HepG2 (cell line): ENCODE measurements around the gene PITRM1. TPM values are rescaled to one million over a fixed set of nuclear protein-coding genes. Genes with fewer than 3 reads are reported as not detected.

Experiments
- ATAC-seq: fragments of 200-7000 bp; cut with Tn5 transposase; 3 replicates; pipeline ENCODE4 v1.9.1; 2020; ENCODE audit warnings: mild to moderate bottlenecking, moderate library complexity
- BruUV-seq: library from RNA; stranded (reverse); fragments of 400-500 nt; replicated peaks from 2 replicates; lab custom pipeline; 2021; lab: Mats Ljungman, UMichigan
- CTCF ChIA-PET: fragments of 300-600 bp; formaldehyde crosslinking; extraction: SDS; loops from one replicate; lab custom pipeline; 2021; ENCODE audit warnings: low total read pairs, inconsistent platforms, low intra/inter-chr PET ratio; lab: Yijun Ruan, JAX
- POLR2A ChIA-PET: fragments of 350-600 bp; sonication (Branson Sonifier 250); formaldehyde crosslinking; loops from one replicate; lab custom pipeline; 2020; ENCODE audit warnings: antibody characterized with exemption, inconsistent platforms; lab: Yijun Ruan, JAX
- DNase-seq: peaks from one replicate; pipeline ENCODE4 v3.0.0-alpha.2; 2015; ENCODE audit warnings: low spot score
- FAIRE-seq: peaks from 3 replicates; lab custom pipeline; 2011; peaks lifted over from hg19 to GRCh38; lab: Jason Lieb, UNC
- H2AFZ ChIP-seq: one replicate; pipeline ENCODE4 v1.6.1; 2011; ENCODE audit warnings: low read length, inconsistent platforms
- H3K27ac ChIP-seq: fragments of 300-600 bp; 3 replicates; pipeline ENCODE4 v1.8.0; 2011; ENCODE audit warnings: mixed run types, mild to moderate bottlenecking, mixed read lengths, low read length, inconsistent platforms; ENCODE audit not compliant: insufficient read depth; ENCODE audit errors: extremely low read length
- H3K27me3 ChIP-seq, 2 experiments: fragments of 200-600 bp in 1 of 2; 2 replicates in 1 of 2; 3 replicates in 1 of 2; pipeline versions ENCODE4 v1.6.0 to v1.8.0; 2011; ENCODE audit warnings: low read length in 2 of 2, mild to moderate bottlenecking in 2 of 2, moderate library complexity in 2 of 2, inconsistent platforms in 1 of 2; ENCODE audit not compliant: insufficient read depth in 2 of 2, control insufficient read depth in 1 of 2
- H3K36me3 ChIP-seq, 2 experiments: fragments of 200-600 bp in 1 of 2; replicated peaks in 1 of 2; 2 replicates in 1 of 2; 3 replicates in 1 of 2; pipeline versions ENCODE4 v1.5.1 to v1.8.0; 2011; ENCODE audit warnings: low read length in 2 of 2, inconsistent platforms in 1 of 2; ENCODE audit not compliant: insufficient read depth in 2 of 2, control insufficient read depth in 1 of 2
- H3K4me1 ChIP-seq: 2 replicates; pipeline ENCODE4 v1.5.1; 2012; ENCODE audit warnings: low read length, inconsistent platforms; ENCODE audit not compliant: insufficient read depth
- H3K4me2 ChIP-seq: 2 replicates; pipeline ENCODE4 v1.6.0; 2011; ENCODE audit warnings: low read depth, low read length, inconsistent platforms
- H3K4me3 ChIP-seq, 3 experiments: fragments of 200-600 bp in 1 of 3; sonication (generic), shearing (Covaris generic) in 1 of 3; replicated peaks in 1 of 3; 2 replicates each; pipeline ENCODE4 v1.5.1; 2011 to 2016; ENCODE audit warnings: low read length in 3 of 3, inconsistent platforms in 2 of 3, low read depth in 2 of 3, mild to moderate bottlenecking in 2 of 3, control low read depth in 1 of 3, mixed read lengths in 1 of 3; ENCODE audit not compliant: insufficient read depth in 1 of 3
- H3K79me2 ChIP-seq: one replicate; pipeline ENCODE4 v1.6.1; 2011; ENCODE audit warnings: low read length, inconsistent platforms; ENCODE audit not compliant: insufficient read depth
- H3K9ac ChIP-seq: 2 replicates; pipeline ENCODE4 v1.6.0; 2011; ENCODE audit warnings: mild to moderate bottlenecking, low read depth, low read length, inconsistent platforms; ENCODE audit not compliant: insufficient read depth
- H3K9me3 ChIP-seq: 2 replicates; pipeline ENCODE4 v1.5.1; 2012; ENCODE audit warnings: mild to moderate bottlenecking, low read length
- H4K20me1 ChIP-seq: 2 replicates; pipeline ENCODE4 v1.6.0; 2011; ENCODE audit warnings: inconsistent platforms, mild to moderate bottlenecking, low read length, moderate library complexity; ENCODE audit not compliant: insufficient read depth
- AGO2 ChIP-seq: fragments of 200-400 bp; formaldehyde crosslinking; optimal IDR thresholded peaks from 2 replicates; pipeline ENCODE3; 2017; ENCODE audit warnings: mild to moderate bottlenecking, low read depth, low read length, moderate library complexity
- CHD4 ChIP-seq: fragments of 200-600 bp; sonication (generic); IDR thresholded peaks from 2 replicates; pipeline ENCODE4 v1.7.0; 2017; ENCODE audit warnings: mild to moderate bottlenecking, low read length, borderline replicate concordance
- KDM5A ChIP-seq: fragments of 200-600 bp; sonication (generic); IDR thresholded peaks from 2 replicates; pipeline ENCODE4 v1.7.0; 2018; ENCODE audit warnings: antibody characterized with exemption, mild to moderate bottlenecking, low read length, borderline replicate concordance
- MATR3 ChIP-seq: sonication (generic); formaldehyde crosslinking; IDR thresholded peaks from 2 replicates; pipeline ENCODE4 v1.4.0; 2020; ENCODE audit warnings: missing genetic modification reagents
- SP1 ChIP-seq, 2 experiments: fragments of 450-650 bp in 1 of 2; sonication (generic) in 1 of 2; formaldehyde crosslinking in 1 of 2; IDR thresholded peaks; 2 replicates each; pipeline versions ENCODE4 v1.4.0 to v1.6.1; 2016 to 2020; ENCODE audit warnings: missing genetic modification reagents in 1 of 2
- U2AF2 ChIP-seq: fragments of 200-400 bp; formaldehyde crosslinking; IDR thresholded peaks from 2 replicates; pipeline ENCODE4 v1.6.1; 2017; ENCODE audit warnings: low read depth, mild to moderate bottlenecking, low read length
- ZNF605 ChIP-seq: sonication (generic); formaldehyde crosslinking; IDR thresholded peaks from 2 replicates; pipeline ENCODE4 v1.8.0; 2022; ENCODE audit warnings: mild to moderate bottlenecking, missing genetic modification reagents
- ZNF773 ChIP-seq: sonication (generic); formaldehyde crosslinking; IDR thresholded peaks from 2 replicates; pipeline ENCODE4 v1.4.0; 2020; ENCODE audit warnings: missing genetic modification reagents, borderline replicate concordance
- ZNF776 ChIP-seq: sonication (generic); formaldehyde crosslinking; IDR thresholded peaks from 2 replicates; pipeline ENCODE4 v1.4.0; 2020; ENCODE audit warnings: mild to moderate bottlenecking, missing genetic modification reagents
- WGBS: methylation state at CpG from one replicate; pipeline ENCODE4 v1.1.6; 2017; ENCODE audit warnings: low lambda C conversion rate; 5-methylcytosine and 5-hydroxymethylcytosine counted together
- in situ Hi-C: cut with HindIII; loops from 2 replicates; pipeline ENCODE4 v1.10.0; 2017; ENCODE audit warnings: low pct_unique_long_range_greater_than_20kb; ENCODE audit not compliant: extremely low pct_ligation_motif_present
- intact Hi-C: fragments of 100-400 bp; cut with micrococcal nuclease; formaldehyde crosslinking; loops from one replicate; pipeline ENCODE4 v1.10.0; 2022; ENCODE audit not compliant: unreplicated experiment
- polyA plus RNA-seq, 8 experiments: library from polyadenylated mRNA; depleted of rRNA in 3 of 8; stranded (reverse) in 7 of 8; unstranded in 1 of 8; fragments of >200 nt; fragmentation: Illumina TruSeq in 4 of 8; extraction: Trizol in 4 of 8; gene quantifications; 2 replicates each; pipeline versions ENCODE4 v1.2.1 to v1.2.3, GENCODE V29; 2011 to 2016; ENCODE audit warnings: low read depth in 4 of 8, missing spikeins in 1 of 8, mixed read lengths in 1 of 8; ENCODE audit not compliant: insufficient read depth in 1 of 8
- total RNA-seq, 5 experiments: library from RNA; depleted of rRNA; stranded (reverse); fragments of >200 nt; fragmentation: Illumina TruSeq; extraction: Trizol; gene quantifications; 2 replicates each; pipeline ENCODE4 v1.2.3, GENCODE V29; 2016; ENCODE audit warnings: low read depth in 1 of 5
- TF ChIP-seq, protein P1 (sequence below): sonication (generic); formaldehyde crosslinking; IDR thresholded peaks from 2 replicates; pipeline ENCODE4 v1.5.1; 2020; ENCODE audit warnings: missing genetic modification reagents, mild to moderate bottlenecking, borderline replicate concordance
- TF ChIP-seq, protein P2 (sequence below): sonication (generic); formaldehyde crosslinking; IDR thresholded peaks from 2 replicates; pipeline ENCODE4 v1.4.0; 2020; ENCODE audit warnings: missing genetic modification reagents, mild to moderate bottlenecking, borderline replicate concordance
- TF ChIP-seq, protein P3 (sequence below): sonication (generic); formaldehyde crosslinking; IDR thresholded peaks from 2 replicates; pipeline ENCODE4 v1.4.0; 2020; ENCODE audit warnings: mild to moderate bottlenecking, missing genetic modification reagents

The PITRM1 gene
- total and polyA plus RNA-seq, 2 of the 13 experiments (the other 11 are each of a cell fraction or from before 2014, with no cell fraction given), result 16.4 to 29.0 TPM

DNA sequence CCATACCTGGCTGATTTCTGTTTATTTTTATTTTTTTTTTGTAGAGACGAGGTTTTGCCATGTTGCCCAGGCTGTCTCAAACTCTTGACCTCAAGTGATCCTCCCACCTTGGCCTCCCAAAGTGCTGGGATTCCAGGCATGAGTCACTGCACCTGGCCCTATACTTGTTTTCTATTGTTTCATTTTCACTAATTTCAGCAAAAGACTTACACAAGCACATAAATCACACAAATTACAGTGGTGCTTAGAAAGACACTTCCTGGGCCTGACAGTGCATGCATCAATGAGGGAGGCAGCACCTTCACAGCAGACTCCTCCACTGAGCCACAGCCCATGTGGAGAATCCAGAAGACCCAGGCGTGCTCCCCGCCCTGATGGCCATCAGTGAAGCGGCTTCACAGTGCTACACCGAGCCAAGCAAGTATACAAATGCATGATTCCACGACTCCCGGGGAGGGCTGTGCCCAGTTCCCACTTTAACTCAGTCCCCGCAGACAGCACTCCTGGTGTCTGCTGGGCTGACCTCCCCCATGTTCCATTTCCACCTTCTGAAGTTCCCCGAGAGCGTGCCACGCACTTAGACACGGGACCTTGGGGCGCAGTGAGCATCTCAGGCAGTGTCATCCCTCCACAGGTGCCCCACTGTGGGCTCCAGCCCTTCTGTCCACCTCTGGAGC lies 20.6 kb downstream of the PITRM1 start:
- no peaks in the 10 kb centered on the region for H3K27me3 ChIP-seq
- no peaks in the 10 kb centered on the region for H3K79me2 ChIP-seq
- no peak overlapping the region for H3K9ac ChIP-seq
- ATAC-seq (no peak), DNase-seq (no peak), FAIRE-seq (no peak)
- in situ Hi-C loops, result no loop called here
- TF ChIP-seq SP1 (IDR thresholded peaks at IDR 0.05) (no peak), SP1 (CRISPR knock-in tag; IDR thresholded peaks at IDR 0.05) (no peak), AGO2 (peak; percentile 26)
- intact Hi-C loops, result no loop called here
- POLR2A ChIA-PET, result no interaction called here
- no peaks in the 10 kb centered on the region for H3K9me3 ChIP-seq
- no TSS peak for BruUV-seq
- H3K27ac ChIP-seq, result no peak overlapping the region
- peaks cover 15 to 67% of the 10 kb centered on the region in 2 experiments for H3K36me3 ChIP-seq
- H3K4me1 ChIP-seq, result no peaks in the 10 kb centered on the region
- H2AFZ ChIP-seq, result no peak overlapping the region
- H3K4me3 ChIP-seq, result no peak overlapping the region
- no peak overlapping the region for H3K4me2 ChIP-seq
- H4K20me1 ChIP-seq, result no peaks in the 10 kb centered on the region
- CTCF ChIA-PET, result no interaction called here
- WGBS, result 93% methylated on average over 9 of the region's 13 CpGs

DNA sequence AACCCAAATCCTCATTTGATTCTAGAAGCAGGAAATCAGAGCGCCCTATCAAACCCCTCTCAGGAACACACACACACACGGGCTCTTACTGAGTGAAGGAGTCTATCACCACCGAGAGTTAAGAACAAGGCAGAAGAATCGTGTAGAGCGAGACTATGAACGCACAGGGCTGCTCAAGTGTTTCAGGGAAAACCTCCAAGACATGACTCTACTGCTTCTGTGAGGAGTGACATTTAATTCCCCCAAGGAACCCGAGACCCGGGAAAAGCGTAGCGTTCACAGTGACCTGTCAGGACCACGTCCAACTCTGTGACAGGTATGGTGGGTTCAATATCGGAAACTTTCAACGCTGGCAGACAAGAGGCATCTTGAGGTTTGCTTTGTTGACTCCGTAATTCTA lies 21.6 kb downstream of the PITRM1 start:
- no TSS peak for BruUV-seq
- CTCF ChIA-PET, result no interaction called here
- intact Hi-C loops, result no loop called here
- H3K27me3 ChIP-seq, result no peaks in the 10 kb centered on the region
- H4K20me1 ChIP-seq, result no peaks in the 10 kb centered on the region
- no peak overlapping the region for H3K4me3 ChIP-seq
- no peak overlapping the region for H3K9ac ChIP-seq
- POLR2A ChIA-PET, result no interaction called here
- 98% methylated on average over 14 of the region's 14 CpGs for WGBS
- H3K9me3 ChIP-seq, result no peaks in the 10 kb centered on the region
- in situ Hi-C loops, result no loop called here
- DNase-seq (no peak), ATAC-seq (no peak), FAIRE-seq (no peak)
- no peak overlapping the region for H3K27ac ChIP-seq
- H3K4me1 ChIP-seq, result no peaks in the 10 kb centered on the region
- H2AFZ ChIP-seq, result no peak overlapping the region
- no peak overlapping the region for H3K4me2 ChIP-seq
- no peaks in the 10 kb centered on the region for H3K79me2 ChIP-seq
- H3K36me3 ChIP-seq, result peaks cover 15 to 74% of the 10 kb centered on the region in 2 experiments
- TF ChIP-seq KDM5A (no peak), CHD4 (no peak), ZNF776 (CRISPR knock-in tag) (no peak), U2AF2 (no peak), MATR3 (CRISPR knock-in tag) (no peak), ZNF773 (CRISPR knock-in tag) (no peak), ZNF605 (CRISPR knock-in tag) (no peak)
- TF ChIP-seq, protein P1, sequence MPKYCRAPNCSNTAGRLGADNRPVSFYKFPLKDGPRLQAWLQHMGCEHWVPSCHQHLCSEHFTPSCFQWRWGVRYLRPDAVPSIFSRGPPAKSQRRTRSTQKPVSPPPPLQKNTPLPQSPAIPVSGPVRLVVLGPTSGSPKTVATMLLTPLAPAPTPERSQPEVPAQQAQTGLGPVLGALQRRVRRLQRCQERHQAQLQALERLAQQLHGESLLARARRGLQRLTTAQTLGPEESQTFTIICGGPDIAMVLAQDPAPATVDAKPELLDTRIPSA (CRISPR knock-in tag), result no peak
- TF ChIP-seq, protein P2, sequence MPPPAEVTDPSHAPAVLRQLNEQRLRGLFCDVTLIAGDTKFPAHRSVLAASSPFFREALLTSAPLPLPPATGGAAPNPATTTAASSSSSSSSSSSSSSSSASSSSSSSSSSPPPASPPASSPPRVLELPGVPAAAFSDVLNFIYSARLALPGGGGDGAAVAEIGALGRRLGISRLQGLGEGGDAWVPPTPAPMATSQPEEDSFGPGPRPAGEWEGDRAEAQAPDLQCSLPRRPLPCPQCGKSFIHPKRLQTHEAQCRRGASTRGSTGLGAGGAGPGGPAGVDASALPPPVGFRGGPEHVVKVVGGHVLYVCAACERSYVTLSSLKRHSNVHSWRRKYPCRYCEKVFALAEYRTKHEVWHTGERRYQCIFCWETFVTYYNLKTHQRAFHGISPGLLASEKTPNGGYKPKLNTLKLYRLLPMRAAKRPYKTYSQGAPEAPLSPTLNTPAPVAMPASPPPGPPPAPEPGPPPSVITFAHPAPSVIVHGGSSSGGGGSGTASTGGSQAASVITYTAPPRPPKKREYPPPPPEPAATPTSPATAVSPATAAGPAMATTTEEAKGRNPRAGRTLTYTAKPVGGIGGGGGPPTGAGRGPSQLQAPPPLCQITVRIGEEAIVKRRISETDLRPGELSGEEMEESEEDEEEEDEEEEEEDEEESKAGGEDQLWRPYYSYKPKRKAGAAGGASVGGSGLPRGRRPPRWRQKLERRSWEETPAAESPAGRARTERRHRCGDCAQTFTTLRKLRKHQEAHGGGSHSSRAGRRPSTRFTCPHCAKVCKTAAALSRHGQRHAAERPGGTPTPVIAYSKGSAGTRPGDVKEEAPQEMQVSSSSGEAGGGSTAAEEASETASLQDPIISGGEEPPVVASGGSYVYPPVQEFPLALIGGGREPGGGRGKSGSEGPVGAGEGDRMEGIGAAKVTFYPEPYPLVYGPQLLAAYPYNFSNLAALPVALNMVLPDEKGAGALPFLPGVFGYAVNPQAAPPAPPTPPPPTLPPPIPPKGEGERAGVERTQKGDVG (CRISPR knock-in tag), result no peak
- TF ChIP-seq, protein P3, sequence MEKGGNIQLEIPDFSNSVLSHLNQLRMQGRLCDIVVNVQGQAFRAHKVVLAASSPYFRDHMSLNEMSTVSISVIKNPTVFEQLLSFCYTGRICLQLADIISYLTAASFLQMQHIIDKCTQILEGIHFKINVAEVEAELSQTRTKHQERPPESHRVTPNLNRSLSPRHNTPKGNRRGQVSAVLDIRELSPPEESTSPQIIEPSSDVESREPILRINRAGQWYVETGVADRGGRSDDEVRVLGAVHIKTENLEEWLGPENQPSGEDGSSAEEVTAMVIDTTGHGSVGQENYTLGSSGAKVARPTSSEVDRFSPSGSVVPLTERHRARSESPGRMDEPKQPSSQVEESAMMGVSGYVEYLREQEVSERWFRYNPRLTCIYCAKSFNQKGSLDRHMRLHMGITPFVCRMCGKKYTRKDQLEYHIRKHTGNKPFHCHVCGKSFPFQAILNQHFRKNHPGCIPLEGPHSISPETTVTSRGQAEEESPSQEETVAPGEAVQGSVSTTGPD (CRISPR knock-in tag), result no peak
